SK-N-SH treated with all-trans-retinoic acid at 6 μM for 48 hours (cell line): ENCODE data around the gene CERK.

ENCODE experiments used
- BACH2 ChIP-seq: fragments of 250-450 bp; sonication (Bioruptor Pico); IDR thresholded peaks from 2 replicates; pipeline ENCODE4 v1.9.0; 2021; ENCODE audit warnings: mild to moderate bottlenecking, borderline replicate concordance
- CSDC2 ChIP-seq: fragments of 250-450 bp; sonication (Bioruptor Pico); IDR thresholded peaks from 2 replicates; pipeline ENCODE4 v1.5.0; 2020; ENCODE audit warnings: mild to moderate bottlenecking, moderate library complexity
- CSRNP3 ChIP-seq: fragments of 250-450 bp; sonication (Bioruptor Pico); IDR thresholded peaks from 2 replicates; pipeline ENCODE4 v1.5.1; 2021; ENCODE audit warnings: mild to moderate bottlenecking, moderate library complexity
- GLIS3 ChIP-seq: fragments of 250-450 bp; sonication (Bioruptor Pico); IDR thresholded peaks from 2 replicates; pipeline ENCODE4 v1.5.0; 2020; ENCODE audit warnings: mild to moderate bottlenecking, moderate library complexity
- PPARA ChIP-seq: fragments of 250-450 bp; sonication (Bioruptor Pico); IDR thresholded peaks from 2 replicates; pipeline ENCODE4 v1.5.0; 2020; ENCODE audit warnings: mild to moderate bottlenecking, borderline replicate concordance
- TSHZ2 ChIP-seq: fragments of 250-450 bp; sonication (Bioruptor Pico); IDR thresholded peaks from 2 replicates; pipeline ENCODE4 v1.5.0; 2020; ENCODE audit warnings: mild to moderate bottlenecking, moderate library complexity

GRCh38 chr22:46664301-46664855 is 73.7 kb downstream of the CERK start:
- no peak for TF ChIP-seq BACH2 (CRISPR knock-in tag)
- TF ChIP-seq TSHZ2: no peak
- no peak for TF ChIP-seq GLIS3 (CRISPR knock-in tag)
- no peak for TF ChIP-seq PPARA (CRISPR knock-in tag)
- no peak for TF ChIP-seq CSRNP3 (CRISPR knock-in tag)
- no peak for TF ChIP-seq CSDC2 (CRISPR knock-in tag)
